HG02852 (cell line): ENCODE measurements around the gene ANKRD42.

Experiments used
- ATAC-seq: cut with Tn5 transposase; IDR thresholded peaks from one replicate; pipeline ENCODE4 v1.9.1; 2021; ENCODE audit warnings: mild to moderate bottlenecking, moderate library complexity; ENCODE audit not compliant: unreplicated experiment

ANKRD42 gene

DNA sequence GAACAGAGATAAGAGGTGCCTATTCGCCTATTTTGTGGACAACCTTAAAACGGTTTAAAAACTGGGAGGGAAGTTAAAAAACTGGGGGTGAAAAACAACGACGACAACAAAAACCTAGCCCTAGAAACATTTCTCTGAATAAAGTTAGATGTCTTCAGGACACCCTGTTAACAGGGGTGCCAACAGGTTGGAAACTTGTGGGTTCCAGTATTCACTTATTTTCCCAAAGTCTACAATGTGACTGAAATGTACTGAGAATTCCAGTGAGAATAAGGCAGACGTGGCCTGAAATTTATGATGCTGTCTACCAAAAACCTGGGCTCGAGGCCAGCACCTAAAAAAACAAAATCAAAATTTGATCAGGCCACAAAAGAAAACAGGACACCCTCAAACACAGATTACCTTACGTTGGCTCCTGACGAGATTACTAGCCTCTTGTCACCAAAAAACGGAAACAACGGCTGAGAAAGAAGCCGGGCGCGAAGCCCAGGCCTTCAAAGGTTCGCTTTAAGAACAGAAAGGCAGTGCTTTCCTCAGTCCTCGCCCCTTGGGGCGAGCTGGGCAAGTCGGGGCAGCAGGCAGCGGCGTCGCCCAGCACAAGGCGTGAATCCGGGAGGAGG is 91.7 kb downstream of the ANKRD42 start:
- peak; percentile 43 for ATAC-seq

DNA sequence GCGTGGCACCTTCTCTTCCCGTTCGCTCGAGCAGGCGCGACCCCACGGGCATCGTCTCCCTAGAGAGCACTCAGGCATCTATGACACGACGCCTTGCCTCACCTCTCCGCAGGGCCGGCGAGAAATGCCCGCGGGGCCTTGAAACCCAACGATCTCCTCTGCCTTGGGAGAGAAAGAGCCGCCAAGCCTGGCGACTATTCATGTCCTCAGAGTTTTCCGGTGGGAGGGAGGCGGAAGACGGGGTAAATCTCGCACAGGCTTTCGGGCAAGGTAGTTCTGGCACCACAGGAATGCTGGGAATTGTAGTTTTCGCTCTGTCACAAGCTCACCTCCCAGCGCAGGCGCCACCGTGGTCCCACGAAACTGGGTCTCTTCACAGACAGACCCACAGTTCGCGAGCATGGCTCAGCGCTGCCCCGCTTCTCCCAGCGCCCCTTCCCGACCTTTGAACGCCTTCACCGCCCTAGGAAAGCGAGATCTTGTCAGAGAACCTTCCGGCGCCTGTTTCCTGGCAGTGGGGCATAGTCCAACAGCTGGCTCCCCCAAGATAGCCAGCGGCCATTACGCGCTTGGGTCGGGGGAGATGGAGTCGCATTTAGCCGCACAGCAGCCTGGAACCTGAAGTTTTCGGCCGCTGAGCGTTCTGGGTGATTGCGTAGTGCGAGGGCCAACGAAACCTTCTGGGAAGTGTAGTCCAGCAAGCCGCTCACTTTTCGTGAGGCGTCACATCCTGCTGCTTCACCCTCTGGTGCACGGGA is 92.4 kb downstream of the ANKRD42 start, which contains the start of gene CCDC90B:
Gene CCDC90B (minus strand): TSS at position 597 of the 758 bp plus-strand sequence. CDS start 395 bp downstream, at position 202.
- ATAC-seq = peak; percentile 87

DNA sequence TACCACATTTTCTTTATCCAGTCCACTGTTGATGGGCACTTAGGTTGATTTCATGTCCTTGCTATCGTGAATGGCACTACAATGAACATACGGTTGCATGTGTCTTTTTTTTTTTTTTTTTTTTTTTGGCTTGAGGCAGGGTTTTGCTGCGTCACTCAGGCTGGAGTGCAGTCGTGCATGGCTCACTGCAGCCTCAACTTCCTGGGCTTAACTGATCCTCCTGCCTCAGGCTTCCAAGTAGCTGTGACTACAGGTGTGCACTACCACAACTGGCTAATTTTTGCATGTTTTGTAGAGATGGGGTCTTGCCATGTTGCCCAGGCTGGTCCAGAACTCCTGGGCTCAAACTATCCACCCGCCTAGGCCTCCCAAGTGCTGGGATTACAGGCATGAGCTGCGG is 94.1 kb downstream of the ANKRD42 start:
- no peak for ATAC-seq

DNA sequence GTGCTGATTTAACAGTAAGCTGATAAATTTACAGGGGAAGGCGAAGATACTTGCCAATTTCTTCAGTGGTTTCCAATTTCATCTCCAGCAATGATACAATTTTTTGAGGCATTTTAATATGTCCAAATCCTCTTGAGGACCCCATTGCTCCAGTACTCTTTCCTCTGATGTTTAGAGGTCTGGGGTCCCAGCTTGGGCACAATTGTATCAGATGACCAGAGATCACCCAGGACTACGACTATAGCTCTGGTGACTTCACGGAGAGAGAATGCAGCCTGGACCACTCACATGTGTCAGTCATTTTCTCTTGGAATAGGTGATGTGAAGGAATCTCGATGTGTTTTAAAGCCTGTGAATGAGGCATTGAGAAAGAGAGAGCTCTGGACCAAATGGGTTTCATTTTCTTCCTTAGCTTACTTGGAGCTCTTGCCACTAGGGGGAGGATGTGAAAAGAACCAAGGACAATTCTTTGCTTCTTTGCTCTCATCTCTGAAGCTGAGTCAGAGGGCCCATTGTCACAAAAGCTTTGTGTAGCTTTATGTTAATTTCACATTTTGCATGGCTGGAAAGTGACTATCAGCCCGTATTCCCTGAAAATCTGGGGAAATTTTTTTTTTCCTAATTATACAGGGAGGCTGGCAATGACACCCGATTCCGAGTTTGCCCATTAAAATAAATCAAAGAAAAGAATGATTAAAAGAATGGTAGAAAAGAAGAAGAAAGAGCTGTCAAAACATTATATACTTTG is 99.4 kb downstream of the ANKRD42 start:
- ATAC-seq = peak; percentile 80

- ATAC-seq = no peak
Measured at GRCh38 chr11:83293457-83293774, 99.9 kb downstream of the ANKRD42 start.

DNA sequence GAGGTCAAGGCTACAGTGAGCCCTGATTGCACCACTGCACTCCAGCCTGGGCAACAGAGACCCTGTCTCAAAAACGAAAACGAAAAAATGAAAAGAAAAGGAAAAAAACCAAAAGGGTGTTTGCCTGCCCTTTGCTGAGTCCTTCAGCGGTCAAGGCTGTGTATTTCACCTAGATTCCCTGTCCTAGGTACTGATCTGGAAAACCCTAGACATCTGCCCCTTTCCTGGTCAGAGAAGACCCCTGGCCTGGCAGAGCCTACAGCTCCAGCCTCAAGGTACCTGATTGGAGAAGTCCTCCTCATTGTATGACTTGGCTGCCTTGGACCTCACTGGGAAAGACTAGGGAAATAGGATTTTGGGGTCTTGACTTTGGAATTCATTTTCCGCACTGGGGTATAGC is 100.7 kb downstream of the ANKRD42 start:
- no peak for ATAC-seq
